DMS79 (cell line): ENCODE measurements around the gene UBE4B.
"Not testable (repeated sequence)": the region's sequence is repeated elsewhere in the genome, so short reads cannot be mapped to it uniquely, and the experiment has no call there.

Source experiments
- DNase-seq: peaks from one replicate; lab custom pipeline; 2025; lab: John Stamatoyannopoulos, UW

UBE4B gene

GRCh38 chr1:10177876-10178275, 145.1 kb downstream of the UBE4B start:
- no peak for DNase-seq

- no peak for DNase-seq
Observed at GRCh38 chr1:10178597-10179405, 146.0 kb downstream of the UBE4B start.

- DNase-seq = no peak
Observed at GRCh38 chr1:10179406-10180091, 146.8 kb downstream of the UBE4B start.

- no peak for DNase-seq
Observed at GRCh38 chr1:10181154-10181553, 148.4 kb downstream of the UBE4B start.

- no peak for DNase-seq
Observed at GRCh38 chr1:10185759-10186158, 153.0 kb downstream of the UBE4B start.

- no peak for DNase-seq
Observed at GRCh38 chr1:10186331-10187025, 153.7 kb downstream of the UBE4B start.

- no peak for DNase-seq
Observed at GRCh38 chr1:10187026-10187334, 154.2 kb downstream of the UBE4B start.

GRCh38 chr1:10188133-10188650, 155.4 kb downstream of the UBE4B start:
- DNase-seq = no peak

- DNase-seq = no peak
Observed at GRCh38 chr1:10189659-10190058, 156.9 kb downstream of the UBE4B start.

GRCh38 chr1:10192263-10192662, 159.5 kb downstream of the UBE4B start:
- DNase-seq = no peak

- no peak for DNase-seq
Observed at GRCh38 chr1:10193288-10193687, 160.5 kb downstream of the UBE4B start.

GRCh38 chr1:10195570-10195969, 162.8 kb downstream of the UBE4B start:
- DNase-seq = no peak

- peak; percentile 75 for DNase-seq
Observed at GRCh38 chr1:10196976-10197375, 164.2 kb downstream of the UBE4B start.

GRCh38 chr1:10200620-10201019, 167.9 kb downstream of the UBE4B start:
- DNase-seq = no peak

- no peak for DNase-seq
Observed at GRCh38 chr1:10204003-10204642, 171.4 kb downstream of the UBE4B start.

- not testable (repeated sequence) for DNase-seq
Observed at GRCh38 chr1:10205206-10205605, 172.4 kb downstream of the UBE4B start.

GRCh38 chr1:10207810-10208209, 175.1 kb downstream of the UBE4B start:
- no peak for DNase-seq

- DNase-seq = no peak
Observed at GRCh38 chr1:10208537-10208936, 175.8 kb downstream of the UBE4B start.

- DNase-seq = no peak
Observed at GRCh38 chr1:10209590-10209904, 176.8 kb downstream of the UBE4B start.

- DNase-seq = peak; percentile 89
Observed at GRCh38 chr1:10209905-10210810, 177.4 kb downstream of the UBE4B start, which contains the start of gene KIF1B. Gene KIF1B (plus strand): TSS chr1:10210570. CDS start chr1:10232329, 21,759 bp downstream.
